NT2/D1 (cell line): ENCODE data around the gene TNS3.

Experiments
- DNase-seq: peaks from one replicate; pipeline ENCODE4 v3.0.0-alpha.2; 2011; ENCODE audit warnings: low read depth, low spot score
- H3K27me3 ChIP-seq: 2 replicates; pipeline ENCODE4 v1.6.0; 2011; ENCODE audit warnings: mild to moderate bottlenecking; ENCODE audit not compliant: insufficient read length, insufficient read depth
- H3K36me3 ChIP-seq: 2 replicates; pipeline ENCODE4 v1.6.1; 2011; ENCODE audit warnings: mild to moderate bottlenecking, low read length, mixed read lengths; ENCODE audit not compliant: insufficient read depth, insufficient read length
- H3K4me1 ChIP-seq: 2 replicates; pipeline ENCODE4 v1.5.1; 2011; ENCODE audit not compliant: insufficient read depth, insufficient read length
- H3K4me3 ChIP-seq: 2 replicates; pipeline ENCODE4 v1.5.1; 2011; ENCODE audit warnings: low read depth; ENCODE audit not compliant: insufficient read length
- H3K9ac ChIP-seq: 2 replicates; pipeline ENCODE4 v1.6.0; 2011; ENCODE audit warnings: low read depth; ENCODE audit not compliant: insufficient read length
- H3K9me3 ChIP-seq: 2 replicates; pipeline ENCODE4 v1.5.1; 2011; ENCODE audit warnings: mild to moderate bottlenecking, low read length; ENCODE audit not compliant: insufficient read depth
- SUZ12 ChIP-seq: IDR thresholded peaks from 2 replicates; pipeline ENCODE4 v1.6.1; 2011; ENCODE audit not compliant: insufficient read length, insufficient read depth; ENCODE audit errors: extremely low read depth
- YY1 ChIP-seq: IDR thresholded peaks from 2 replicates; pipeline ENCODE4 v1.6.1; 2011; ENCODE audit not compliant: insufficient read length, insufficient read depth
- ZNF274 ChIP-seq: IDR thresholded peaks from 2 replicates; pipeline ENCODE4 v1.6.1; 2011; ENCODE audit warnings: mild to moderate bottlenecking, low read depth, low read length

Gene TNS3

GRCh38 chr7:47407136-47407535, 174.8 kb downstream of the TNS3 start:
- no peak overlapping the region for H3K9ac ChIP-seq
- TF ChIP-seq SUZ12, result no peak
- TF ChIP-seq ZNF274, result no peak
- TF ChIP-seq YY1, result no peak
- H3K4me3 ChIP-seq, result no peak overlapping the region
- no peak for DNase-seq
- H3K36me3 ChIP-seq, result peaks cover 80% of the 10 kb centered on the region
- peaks cover 6% of the 10 kb centered on the region for H3K4me1 ChIP-seq
- H3K27me3 ChIP-seq, result no peaks in the 10 kb centered on the region
- H3K9me3 ChIP-seq, result no peaks in the 10 kb centered on the region

- Histone ChIP-seq H3K27me3 (no peaks in the 10 kb centered on the region), H3K4me3 (no peak overlapping the region), H3K36me3 (peaks cover 80% of the 10 kb centered on the region), H3K9me3 (no peaks in the 10 kb centered on the region), H3K9ac (no peak overlapping the region), H3K4me1 (peaks cover 6% of the 10 kb centered on the region)
- DNase-seq, result no peak
- TF ChIP-seq YY1, result no peak
- no peak for TF ChIP-seq SUZ12
- TF ChIP-seq ZNF274, result no peak
These were observed 175.1 kb downstream of the TNS3 start for GRCh38 chr7:47406801-47407129.

GRCh38 chr7:47405921-47406800, 175.8 kb downstream of the TNS3 start:
- no peaks in the 10 kb centered on the region for H3K9me3 ChIP-seq
- H3K36me3 ChIP-seq, result peaks cover 79% of the 10 kb centered on the region
- H3K9ac ChIP-seq, result no peak overlapping the region
- no peak for TF ChIP-seq YY1
- TF ChIP-seq SUZ12, result no peak
- no peak for TF ChIP-seq ZNF274
- no peak for DNase-seq
- H3K27me3 ChIP-seq, result no peaks in the 10 kb centered on the region
- no peak overlapping the region for H3K4me3 ChIP-seq
- peaks cover 6% of the 10 kb centered on the region for H3K4me1 ChIP-seq

- no peak overlapping the region for H3K9ac ChIP-seq
- no peaks in the 10 kb centered on the region for H3K27me3 ChIP-seq
- H3K4me3 ChIP-seq, result no peak overlapping the region
- H3K36me3 ChIP-seq, result peaks cover 79% of the 10 kb centered on the region
- no peak for DNase-seq
- peaks cover 6% of the 10 kb centered on the region for H3K4me1 ChIP-seq
- H3K9me3 ChIP-seq, result no peaks in the 10 kb centered on the region
- no peak for TF ChIP-seq SUZ12
- no peak for TF ChIP-seq YY1
- TF ChIP-seq ZNF274, result no peak
These were observed 176.5 kb downstream of the TNS3 start for GRCh38 chr7:47405286-47405904.

- peaks cover 2% of the 10 kb centered on the region for H3K4me1 ChIP-seq
- peaks cover 80% of the 10 kb centered on the region for H3K36me3 ChIP-seq
- TF ChIP-seq YY1 (no peak), SUZ12 (no peak), ZNF274 (no peak)
- H3K27me3 ChIP-seq, result no peaks in the 10 kb centered on the region
- no peaks in the 10 kb centered on the region for H3K9me3 ChIP-seq
- H3K9ac ChIP-seq, result no peak overlapping the region
- H3K4me3 ChIP-seq, result no peak overlapping the region
- DNase-seq, result no peak
These were observed 177.9 kb downstream of the TNS3 start for GRCh38 chr7:47404010-47404409.

GRCh38 chr7:47402941-47403866, 178.7 kb downstream of the TNS3 start:
- H3K4me3 ChIP-seq, result no peak overlapping the region
- peaks cover 2% of the 10 kb centered on the region for H3K4me1 ChIP-seq
- no peak for DNase-seq
- no peak for TF ChIP-seq YY1
- TF ChIP-seq SUZ12, result no peak
- TF ChIP-seq ZNF274, result no peak
- H3K36me3 ChIP-seq, result peaks cover 78% of the 10 kb centered on the region
- no peaks in the 10 kb centered on the region for H3K27me3 ChIP-seq
- no peaks in the 10 kb centered on the region for H3K9me3 ChIP-seq
- H3K9ac ChIP-seq, result peak overlapping the region; percentile 45
